WTC11 (cell line): ENCODE data around the gene GRAMD2A. TPM values are rescaled to one million over a fixed set of nuclear protein-coding genes. Genes with fewer than 3 reads are reported as not detected.
A peak's percentile ranks its signal among the peaks of the same experiment; 100 is the strongest.

Experiments
- ATAC-seq: fragments of 200-7000 bp; cut with Tn5 transposase; 2 replicates; pipeline ENCODE4 v1.10.0; 2021; ENCODE audit warnings: mild to moderate bottlenecking, moderate library complexity
- CTCF ChIA-PET: fragments of 300-600 bp; sonication (Branson Sonifier 250); formaldehyde crosslinking; loops from one replicate; lab custom pipeline; 2021; ENCODE audit warnings: antibody characterized with exemption; lab: Charles Lee
- POLR2A ChIA-PET: fragments of 350-600 bp; sonication (Branson Sonifier 250); formaldehyde crosslinking; loops from one replicate; lab custom pipeline; 2021; ENCODE audit warnings: antibody characterized with exemption; lab: Charles Lee
- DNase-seq: peaks from one replicate; pipeline ENCODE4 v3.0.0; 2021; ENCODE audit warnings: low spot score
- H3K27ac Mint-ChIP-seq: 2 replicates; pipeline ENCODE4 v1.8.0; 2021; ENCODE audit warnings: mixed read lengths
- H3K27me3 Mint-ChIP-seq: 2 replicates; pipeline ENCODE4 v1.8.0; 2021; ENCODE audit warnings: low read depth, mild to moderate bottlenecking, moderate library complexity, mixed read lengths
- H3K36me3 Mint-ChIP-seq: 2 replicates; pipeline ENCODE4 v1.8.0; 2021; ENCODE audit warnings: mixed read lengths
- H3K4me1 Mint-ChIP-seq: 2 replicates; pipeline ENCODE4 v1.8.0; 2022; ENCODE audit warnings: mixed read lengths
- H3K4me3 Mint-ChIP-seq: 2 replicates; pipeline ENCODE4 v1.8.0; 2021; ENCODE audit warnings: mild to moderate bottlenecking, moderate library complexity, mixed read lengths
- H3K9me3 Mint-ChIP-seq: 2 replicates; pipeline ENCODE4 v1.8.0; 2021; ENCODE audit warnings: mixed read lengths
- ATF3 ChIP-seq: sonication (generic); formaldehyde crosslinking; conservative IDR thresholded peaks from 2 replicates; pipeline ENCODE4 v1.8.1; 2022; ENCODE audit warnings: mild to moderate bottlenecking, missing genetic modification reagents
- FOXP1 ChIP-seq: sonication (generic); formaldehyde crosslinking; IDR thresholded peaks from 2 replicates; pipeline ENCODE4 v1.8.0; 2022; ENCODE audit warnings: missing genetic modification reagents, mild to moderate bottlenecking, moderate library complexity, borderline replicate concordance
- HMGXB4 ChIP-seq: sonication (generic); formaldehyde crosslinking; IDR thresholded peaks from 2 replicates; pipeline ENCODE4 v1.8.1; 2023; ENCODE audit warnings: mild to moderate bottlenecking, moderate library complexity, missing genetic modification reagents
- MAX ChIP-seq: sonication (generic); formaldehyde crosslinking; IDR thresholded peaks from 2 replicates; pipeline ENCODE4 v1.8.0; 2022; ENCODE audit warnings: mild to moderate bottlenecking, missing genetic modification reagents
- NR2C2 ChIP-seq: sonication (generic); formaldehyde crosslinking; IDR thresholded peaks from 2 replicates; pipeline ENCODE4 v1.8.0; 2022; ENCODE audit warnings: mild to moderate bottlenecking, missing genetic modification reagents
- TEAD1 ChIP-seq: sonication (generic); formaldehyde crosslinking; IDR thresholded peaks from 2 replicates; pipeline ENCODE4 v1.8.0; 2022; ENCODE audit warnings: mild to moderate bottlenecking, missing genetic modification reagents
- TEAD4 ChIP-seq: sonication (generic); formaldehyde crosslinking; IDR thresholded peaks from 2 replicates; pipeline ENCODE4 v1.8.0; 2022; ENCODE audit warnings: mild to moderate bottlenecking, missing genetic modification reagents
- ZMAT4 ChIP-seq: fragments of 250-450 bp; sonication (Bioruptor Pico); IDR thresholded peaks from 2 replicates; pipeline ENCODE4 v1.9.0; 2021; ENCODE audit warnings: mild to moderate bottlenecking
- ZNF121 ChIP-seq: sonication (generic); formaldehyde crosslinking; IDR thresholded peaks from 2 replicates; pipeline ENCODE4 v1.8.0; 2023; ENCODE audit warnings: missing genetic modification reagents
- ZNF219 ChIP-seq: sonication (generic); formaldehyde crosslinking; IDR thresholded peaks from 2 replicates; pipeline ENCODE4 v1.8.0; 2023; ENCODE audit warnings: missing genetic modification reagents, mild to moderate bottlenecking, borderline replicate concordance
- ZNF232 ChIP-seq: sonication (generic); formaldehyde crosslinking; IDR thresholded peaks from 2 replicates; pipeline ENCODE4 v1.8.0; 2022; ENCODE audit warnings: mild to moderate bottlenecking, missing genetic modification reagents
- ZNF263 ChIP-seq: sonication (generic); formaldehyde crosslinking; IDR thresholded peaks from 2 replicates; pipeline ENCODE4 v1.8.1; 2022; ENCODE audit warnings: low read depth, mild to moderate bottlenecking, moderate library complexity, missing genetic modification reagents
- ZNF317 ChIP-seq: sonication (generic); formaldehyde crosslinking; IDR thresholded peaks from 2 replicates; pipeline ENCODE4 v1.8.1; 2023; ENCODE audit warnings: low read depth, mild to moderate bottlenecking, moderate library complexity, missing genetic modification reagents, borderline replicate concordance
- ZNF423 ChIP-seq: fragments of 250-450 bp; sonication (Bioruptor Pico); IDR thresholded peaks from 2 replicates; pipeline ENCODE4 v2.1.2; 2022; ENCODE audit warnings: mild to moderate bottlenecking, moderate library complexity
- ZNF671 ChIP-seq: fragments of 250-450 bp; sonication (Bioruptor Pico); IDR thresholded peaks from 2 replicates; pipeline ENCODE4 v1.8.0; 2021; ENCODE audit warnings: mild to moderate bottlenecking
- total RNA-seq: library from RNA; stranded (reverse); gene quantifications from 3 replicates; pipeline ENCODE4 v1.2.3, GENCODE V29; 2021
- TF ChIP-seq, protein P1 (sequence below): sonication (generic); formaldehyde crosslinking; IDR thresholded peaks from 2 replicates; pipeline ENCODE4 v1.8.1; 2022; ENCODE audit warnings: mild to moderate bottlenecking, moderate library complexity, missing genetic modification reagents
- TF ChIP-seq, protein P2 (sequence below): sonication (generic); formaldehyde crosslinking; IDR thresholded peaks from 2 replicates; pipeline ENCODE4 v1.8.0; 2023; ENCODE audit warnings: mild to moderate bottlenecking, missing genetic modification reagents
- TF ChIP-seq, protein P3 (sequence below): fragments of 250-450 bp; sonication (Bioruptor Pico); IDR thresholded peaks from 2 replicates; pipeline ENCODE4 v1.9.0; 2021; ENCODE audit warnings: moderate library complexity, mild to moderate bottlenecking, inconsistent platforms, borderline replicate concordance

GRAMD2A gene
- total RNA-seq, 1 experiment from 2014 or later, result 1.9 TPM

DNA sequence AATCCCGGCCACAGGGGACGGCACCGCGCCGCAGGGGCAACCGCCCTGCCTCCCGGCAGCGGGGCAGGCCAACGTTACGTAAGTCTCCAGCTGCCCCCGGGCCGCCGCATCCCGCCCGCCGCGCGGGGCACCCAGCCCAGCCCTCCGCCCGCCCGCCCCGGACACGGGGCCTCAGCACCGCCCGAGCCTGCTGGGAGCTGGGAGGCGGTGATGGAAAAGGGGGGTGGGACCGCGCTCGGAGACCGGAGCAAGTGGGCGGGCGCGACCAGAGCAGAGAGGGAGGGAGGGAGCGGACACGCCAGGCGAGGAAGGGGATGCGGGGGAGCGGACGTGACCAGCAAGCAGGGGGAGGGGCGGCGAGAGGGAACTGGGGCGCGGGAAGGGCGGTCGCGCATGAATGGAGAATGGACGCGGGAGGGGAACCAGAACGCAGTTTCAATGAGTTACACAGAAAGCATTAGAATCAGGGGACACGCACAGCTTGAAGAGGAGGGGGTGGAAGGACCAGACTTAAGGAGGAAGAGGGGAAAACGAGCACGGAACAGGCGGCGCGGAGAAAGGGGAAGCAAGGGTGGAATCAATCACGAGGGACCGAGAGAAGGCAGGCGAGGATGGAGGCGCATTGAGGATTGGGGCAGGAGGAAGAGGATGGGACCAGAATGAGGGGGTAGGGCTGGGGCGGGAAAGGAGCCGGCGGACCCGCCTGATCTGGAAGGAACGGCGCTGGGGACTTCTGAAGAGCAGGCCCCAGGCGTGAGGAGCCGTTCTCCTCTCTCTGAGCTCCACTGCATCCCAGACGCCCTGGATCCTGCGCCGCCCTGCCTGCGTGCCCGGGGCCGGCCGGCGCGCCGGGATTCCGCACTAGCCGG, 32.8 kb upstream of the GRAMD2A start (continued):
- TF ChIP-seq ZMAT4 (CRISPR knock-in tag) (0 out of 2 replicates have a peak, but pooled peaks have one; percentile 9), ZNF232 (no peak), ZNF671 (CRISPR knock-in tag) (no peak), TEAD4 (CRISPR knock-in tag) (no peak), FOXP1 (CRISPR knock-in tag) (no peak), TEAD1 (CRISPR knock-in tag) (peak; percentile 59; the same call in 1 of the 2 replicates), ATF3 (CRISPR knock-in tag) (no peak), ZNF121 (CRISPR knock-in tag) (no peak), ZNF423 (CRISPR knock-in tag) (0 out of 2 replicates have a peak, but pooled peaks have one; percentile 37), ZNF263 (CRISPR knock-in tag) (0 out of 2 replicates have a peak, but pooled peaks have one; percentile 46), ZNF219 (CRISPR knock-in tag) (peak; percentile 79; the same call in 1 of the 2 replicates), ZNF317 (CRISPR knock-in tag) (0 out of 2 replicates have a peak, but pooled peaks have one; percentile 38), NR2C2 (CRISPR knock-in tag) (no peak), MAX (CRISPR knock-in tag) (no peak; the same call in 1 of the 2 replicates)
- TF ChIP-seq, protein P1, sequence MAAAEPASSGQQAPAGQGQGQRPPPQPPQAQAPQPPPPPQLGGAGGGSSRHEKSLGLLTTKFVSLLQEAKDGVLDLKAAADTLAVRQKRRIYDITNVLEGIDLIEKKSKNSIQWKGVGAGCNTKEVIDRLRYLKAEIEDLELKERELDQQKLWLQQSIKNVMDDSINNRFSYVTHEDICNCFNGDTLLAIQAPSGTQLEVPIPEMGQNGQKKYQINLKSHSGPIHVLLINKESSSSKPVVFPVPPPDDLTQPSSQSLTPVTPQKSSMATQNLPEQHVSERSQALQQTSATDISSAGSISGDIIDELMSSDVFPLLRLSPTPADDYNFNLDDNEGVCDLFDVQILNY (CRISPR knock-in tag), result peak; percentile 66; the same call in 1 of the 2 replicates
- TF ChIP-seq, protein P2, sequence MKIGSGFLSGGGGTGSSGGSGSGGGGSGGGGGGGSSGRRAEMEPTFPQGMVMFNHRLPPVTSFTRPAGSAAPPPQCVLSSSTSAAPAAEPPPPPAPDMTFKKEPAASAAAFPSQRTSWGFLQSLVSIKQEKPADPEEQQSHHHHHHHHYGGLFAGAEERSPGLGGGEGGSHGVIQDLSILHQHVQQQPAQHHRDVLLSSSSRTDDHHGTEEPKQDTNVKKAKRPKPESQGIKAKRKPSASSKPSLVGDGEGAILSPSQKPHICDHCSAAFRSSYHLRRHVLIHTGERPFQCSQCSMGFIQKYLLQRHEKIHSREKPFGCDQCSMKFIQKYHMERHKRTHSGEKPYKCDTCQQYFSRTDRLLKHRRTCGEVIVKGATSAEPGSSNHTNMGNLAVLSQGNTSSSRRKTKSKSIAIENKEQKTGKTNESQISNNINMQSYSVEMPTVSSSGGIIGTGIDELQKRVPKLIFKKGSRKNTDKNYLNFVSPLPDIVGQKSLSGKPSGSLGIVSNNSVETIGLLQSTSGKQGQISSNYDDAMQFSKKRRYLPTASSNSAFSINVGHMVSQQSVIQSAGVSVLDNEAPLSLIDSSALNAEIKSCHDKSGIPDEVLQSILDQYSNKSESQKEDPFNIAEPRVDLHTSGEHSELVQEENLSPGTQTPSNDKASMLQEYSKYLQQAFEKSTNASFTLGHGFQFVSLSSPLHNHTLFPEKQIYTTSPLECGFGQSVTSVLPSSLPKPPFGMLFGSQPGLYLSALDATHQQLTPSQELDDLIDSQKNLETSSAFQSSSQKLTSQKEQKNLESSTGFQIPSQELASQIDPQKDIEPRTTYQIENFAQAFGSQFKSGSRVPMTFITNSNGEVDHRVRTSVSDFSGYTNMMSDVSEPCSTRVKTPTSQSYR (CRISPR knock-in tag), result no peak

DNA sequence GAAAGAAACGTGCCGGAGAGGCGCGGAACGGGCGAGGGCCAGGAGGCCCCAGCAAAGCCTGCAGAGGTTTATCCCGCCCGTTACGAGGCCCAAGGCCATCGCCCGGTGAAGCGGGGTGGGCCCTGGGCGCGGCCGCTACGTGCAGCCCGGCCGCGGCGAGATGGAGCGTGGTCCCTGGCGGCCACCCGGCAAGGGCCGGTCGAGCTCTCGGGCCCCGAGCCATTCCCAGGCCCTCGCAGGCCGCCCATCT, 32.3 kb upstream of the GRAMD2A start:
- DNase-seq (no peak), ATAC-seq (no peak)
- Mint-ChIP-seq H3K27me3 (peaks cover 30% of the 10 kb centered on the region), H3K4me3 (peak overlapping the region; percentile 99), H3K9me3 (no peaks in the 10 kb centered on the region), H3K4me1 (peaks cover 55% of the 10 kb centered on the region), H3K27ac (no peak overlapping the region), H3K36me3 (peaks cover 22% of the 10 kb centered on the region)
- ChIA-PET CTCF (no interaction called here), POLR2A (interaction anchor here (0.6 to 1.1 kb wide), 4 partner anchors 11 to 1648 kb away, joined by 3 to 4 read pairs (median 3); no protein-coding TSS in a partner anchor)
- TF ChIP-seq, protein P3, sequence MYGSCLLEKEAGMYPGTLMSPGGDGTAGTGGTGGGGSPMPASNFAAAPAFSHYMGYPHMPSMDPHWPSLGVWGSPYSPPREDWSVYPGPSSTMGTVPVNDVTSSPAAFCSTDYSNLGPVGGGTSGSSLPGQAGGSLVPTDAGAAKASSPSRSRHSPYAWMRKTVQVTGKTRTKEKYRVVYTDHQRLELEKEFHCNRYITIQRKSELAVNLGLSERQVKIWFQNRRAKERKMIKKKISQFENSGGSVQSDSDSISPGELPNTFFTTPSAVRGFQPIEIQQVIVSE, result no peak
- TF ChIP-seq HMGXB4 (CRISPR knock-in tag), result peak; percentile 46; the same call in 1 of the 2 replicates
